ES-I3 (cell line): ENCODE results near the gene LCOR.
"Not testable (repeated sequence)": the region's sequence is repeated elsewhere in the genome, so short reads cannot be mapped to it uniquely, and the experiment has no call there.

Experiments used
- H3K36me3 ChIP-seq: 2 replicates; pipeline ENCODE4 v1.6.1; 2013; ENCODE audit warnings: mild to moderate bottlenecking, low read length, control low read depth, moderate library complexity; ENCODE audit not compliant: insufficient read depth
- H3K4me1 ChIP-seq: 2 replicates; pipeline ENCODE4 v1.6.1; 2013; ENCODE audit warnings: mild to moderate bottlenecking, control low read depth, low read length; ENCODE audit not compliant: insufficient read depth
- H3K9ac ChIP-seq: 2 replicates; pipeline ENCODE4 v1.6.1; 2013; ENCODE audit warnings: low read depth, mild to moderate bottlenecking, low read length, moderate library complexity
- H3K9me3 ChIP-seq: 2 replicates; pipeline ENCODE4 v1.6.1; 2013; ENCODE audit warnings: mild to moderate bottlenecking, low read length, moderate library complexity; ENCODE audit not compliant: control insufficient read depth, insufficient read depth

Gene LCOR

DNA sequence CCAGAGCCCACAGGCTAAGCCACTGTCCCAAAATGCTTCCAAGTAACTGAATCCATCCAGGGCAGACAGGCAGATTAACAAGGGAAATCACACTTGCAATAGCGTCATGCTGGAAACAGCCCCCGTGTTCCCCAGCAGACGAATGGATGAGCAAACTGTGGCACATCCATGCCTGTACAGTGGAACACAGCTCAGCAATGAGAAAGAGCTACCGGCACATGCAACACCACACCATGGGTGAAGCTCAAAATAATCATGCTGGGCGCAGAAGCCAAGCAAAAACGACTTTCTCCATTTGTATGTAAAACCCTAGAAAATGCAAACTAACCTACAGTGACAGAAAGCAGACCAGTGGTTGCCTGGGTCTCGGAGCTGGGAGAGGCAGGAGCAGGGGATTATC is 200.5 kb downstream of the LCOR start:
- Histone ChIP-seq H3K36me3 (no peaks in the 10 kb centered on the region), H3K4me1 (peaks cover 12% of the 10 kb centered on the region; the same call in 1 of the 2 replicates), H3K9ac (no peak overlapping the region), H3K9me3 (no peaks in the 10 kb centered on the region)

DNA sequence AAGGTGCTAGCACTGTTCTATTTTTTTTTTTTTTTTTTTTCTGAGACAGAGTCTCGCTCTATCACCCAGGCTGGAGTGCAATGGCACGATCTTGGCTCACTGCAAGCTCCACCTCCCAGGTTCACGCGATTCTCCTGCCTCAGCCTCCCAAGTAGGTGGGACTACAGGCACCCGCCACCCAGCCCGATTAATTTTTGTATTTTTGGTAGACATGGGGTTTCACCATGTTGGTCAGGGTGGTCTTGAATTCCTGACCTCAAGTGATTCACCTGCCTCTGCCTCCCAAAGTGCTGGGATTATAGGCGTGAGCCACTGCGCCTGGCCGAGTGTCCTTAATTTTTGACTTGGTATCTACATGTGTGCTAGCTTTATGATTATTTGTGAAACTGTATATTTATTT is 201.7 kb downstream of the LCOR start:
- not testable (repeated sequence) for H3K36me3 ChIP-seq, H3K9ac ChIP-seq, H3K9me3 ChIP-seq
- peaks cover 16% of the 10 kb centered on the region; the same call in 1 of the 2 replicates for H3K4me1 ChIP-seq

DNA sequence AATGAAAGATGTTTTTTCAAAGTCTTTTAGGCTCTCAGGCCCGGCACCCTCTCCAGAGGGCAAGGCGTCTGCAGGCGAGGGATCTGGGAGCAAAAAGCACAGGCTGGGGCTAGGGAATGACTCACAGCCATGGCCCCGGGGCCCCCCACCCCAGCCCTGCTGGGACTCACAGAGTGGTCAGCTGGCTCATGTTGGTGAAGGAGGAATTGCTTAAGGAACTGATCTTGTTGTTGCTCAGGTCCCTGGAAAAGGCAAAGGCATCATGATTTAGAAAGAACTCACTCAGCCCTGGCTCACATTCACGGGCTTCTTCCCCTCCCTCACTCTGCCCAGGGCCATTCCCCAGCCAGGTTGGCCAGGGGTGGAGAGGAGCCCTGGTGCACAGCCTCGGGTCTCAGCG is 202.2 kb downstream of the LCOR start:
- H3K36me3 ChIP-seq, result no peaks in the 10 kb centered on the region
- H3K9me3 ChIP-seq, result no peaks in the 10 kb centered on the region
- no peak overlapping the region for H3K9ac ChIP-seq
- H3K4me1 ChIP-seq, result peaks cover 16% of the 10 kb centered on the region; the same call in 1 of the 2 replicates

DNA sequence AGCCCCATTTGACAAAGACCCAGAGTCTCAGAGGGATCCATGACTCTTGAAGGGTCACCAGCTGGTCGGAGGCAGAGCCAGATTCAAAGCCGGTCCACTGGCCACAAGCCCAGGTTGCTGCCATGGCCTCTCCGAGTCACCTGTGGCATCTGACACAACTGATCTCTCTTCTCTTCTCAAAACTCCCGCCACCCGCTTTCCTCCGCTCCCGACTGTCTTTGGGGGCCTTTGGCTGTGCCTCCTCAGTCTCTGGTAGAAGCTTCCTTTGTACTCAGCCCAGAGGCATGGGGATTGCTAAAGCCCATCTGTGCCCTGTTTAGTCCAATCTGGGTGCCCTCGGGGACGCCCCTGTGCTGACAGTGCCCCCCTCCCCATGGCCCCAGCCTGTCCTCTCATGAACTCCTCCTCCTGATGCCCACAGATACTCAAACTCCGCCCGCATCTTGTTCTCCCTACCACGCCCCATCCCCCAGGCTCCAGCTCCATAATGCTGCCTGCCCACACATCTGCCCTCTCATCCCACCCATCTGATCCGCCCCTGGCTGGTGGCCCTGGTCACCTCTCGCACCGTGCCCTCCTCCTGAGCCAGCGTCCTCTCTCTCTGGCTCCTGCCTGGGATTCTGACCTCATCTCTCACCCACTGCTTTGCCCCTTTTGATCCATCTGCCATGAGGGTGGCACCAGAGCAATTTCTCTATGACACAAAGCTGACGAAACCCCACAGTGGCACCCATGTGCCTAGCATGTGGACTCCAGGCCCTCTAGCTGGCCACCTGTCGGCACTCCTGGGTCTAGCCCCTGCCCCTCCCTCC is 203.1 kb downstream of the LCOR start:
- no peaks in the 10 kb centered on the region for H3K36me3 ChIP-seq
- H3K9ac ChIP-seq, result no peak overlapping the region
- no peaks in the 10 kb centered on the region for H3K9me3 ChIP-seq
- peaks cover 16% of the 10 kb centered on the region; the same call in 1 of the 2 replicates for H3K4me1 ChIP-seq

DNA sequence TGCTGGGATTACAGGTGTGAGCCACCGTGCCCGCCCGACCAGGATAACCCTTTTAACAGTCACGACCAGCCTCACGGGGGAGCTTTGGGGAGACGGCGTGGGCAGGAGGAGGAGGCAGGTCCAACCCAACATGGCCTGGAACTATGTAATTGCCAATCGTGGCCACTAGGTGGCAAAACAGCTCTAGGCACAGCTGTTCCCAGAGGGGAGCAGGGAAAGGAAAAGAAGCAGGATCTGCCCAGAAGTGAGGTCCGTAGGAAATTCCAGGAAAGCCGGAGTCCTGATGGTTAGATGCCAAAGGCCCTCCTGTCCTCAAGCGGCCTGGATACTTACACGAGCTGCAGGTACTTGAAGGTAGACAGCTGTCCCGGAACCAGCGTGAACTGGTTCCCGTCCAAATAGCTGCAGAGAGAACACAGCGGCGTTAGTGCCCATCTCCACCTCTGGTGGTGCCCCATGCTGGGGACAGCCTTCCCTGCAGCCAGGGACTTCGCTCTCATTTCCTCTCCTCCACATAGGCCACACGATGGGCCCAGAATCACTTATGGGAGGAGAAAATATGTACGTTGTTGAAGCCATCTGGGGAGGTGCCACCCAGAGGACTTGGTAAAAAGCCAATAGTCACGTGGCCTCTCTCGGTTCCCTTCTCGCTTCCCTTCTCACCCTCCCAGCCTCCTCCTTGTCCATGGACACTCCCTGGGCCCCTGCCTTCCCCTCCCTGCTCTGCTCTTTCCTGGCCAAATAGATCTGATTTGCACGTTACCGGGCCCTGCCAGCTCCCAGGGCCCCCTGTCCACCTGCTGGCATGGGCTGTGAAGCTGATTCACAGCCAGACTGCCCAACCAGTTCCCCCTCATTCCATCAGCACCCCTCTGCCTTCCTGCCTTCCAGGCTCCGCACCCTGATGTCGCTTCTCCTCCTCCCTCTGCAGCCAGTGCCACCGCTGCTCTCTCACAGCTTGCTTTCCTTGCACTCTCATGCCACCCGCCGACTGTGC is 205.6 kb downstream of the LCOR start:
- Histone ChIP-seq H3K4me1 (peaks cover 12% of the 10 kb centered on the region; the same call in 1 of the 2 replicates), H3K9me3 (no peaks in the 10 kb centered on the region), H3K9ac (peak overlapping the region; percentile 4; the same call in 1 of the 2 replicates), H3K36me3 (no peaks in the 10 kb centered on the region)

DNA sequence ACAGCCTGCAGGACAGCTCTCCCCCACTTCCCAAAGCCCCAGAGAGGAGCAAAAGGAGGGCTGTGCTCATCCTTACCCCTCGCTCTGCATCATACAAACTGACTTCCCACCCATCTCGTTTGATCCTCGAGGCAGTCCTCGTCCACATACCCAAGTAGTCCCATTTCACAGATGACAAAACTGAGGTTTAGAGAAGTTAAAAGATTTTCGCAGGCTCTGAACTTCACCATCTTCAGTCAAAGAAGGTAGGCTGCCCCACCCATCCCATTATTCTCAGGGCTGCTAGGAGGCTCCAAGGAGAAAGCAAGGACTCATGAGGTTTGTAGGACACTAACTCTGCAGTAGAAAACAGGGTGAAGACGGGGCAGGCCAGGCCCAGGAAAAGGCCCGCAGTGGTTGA is 206.6 kb downstream of the LCOR start:
- Histone ChIP-seq H3K9ac (no peak overlapping the region), H3K4me1 (peaks cover 12% of the 10 kb centered on the region; the same call in 1 of the 2 replicates), H3K36me3 (no peaks in the 10 kb centered on the region), H3K9me3 (no peaks in the 10 kb centered on the region)

DNA sequence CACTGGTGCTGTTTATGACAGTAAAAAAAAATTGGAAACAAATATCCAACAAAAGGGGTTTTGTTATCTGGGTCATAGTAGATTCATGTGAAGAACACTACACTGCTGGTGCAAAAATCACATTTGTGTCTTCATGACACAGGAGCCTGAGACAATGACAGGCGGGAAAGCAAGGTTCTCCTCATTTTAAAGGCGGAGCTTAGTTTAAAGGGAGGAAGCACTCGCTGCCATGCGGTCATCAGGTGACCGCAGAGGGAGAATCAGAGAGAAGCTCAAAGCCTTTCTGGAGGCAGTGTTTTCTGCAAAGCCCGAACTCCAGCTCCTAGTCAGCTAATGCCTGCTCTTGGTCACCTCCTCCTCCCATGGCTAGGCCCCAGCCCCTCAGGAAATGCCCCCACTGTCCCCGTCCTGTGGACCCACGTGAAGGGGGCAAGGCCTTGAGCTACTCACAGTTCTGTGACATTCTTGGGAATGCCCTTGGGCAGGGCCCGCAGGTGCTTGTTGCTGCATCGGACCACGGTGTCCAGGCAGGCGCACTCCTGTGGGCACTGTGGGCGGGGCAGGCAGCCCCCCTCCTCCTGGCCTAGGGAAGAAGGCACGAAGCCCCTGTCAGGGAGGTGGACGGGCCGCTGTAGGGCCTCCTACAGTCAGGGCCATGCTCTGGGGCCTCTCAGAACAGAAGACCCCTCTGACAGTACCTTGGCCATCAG is 207.6 kb downstream of the LCOR start:
- H3K9me3 ChIP-seq, result no peaks in the 10 kb centered on the region
- H3K9ac ChIP-seq, result no peak overlapping the region
- no peaks in the 10 kb centered on the region for H3K36me3 ChIP-seq
- peaks cover 7% of the 10 kb centered on the region; the same call in 1 of the 2 replicates for H3K4me1 ChIP-seq

DNA sequence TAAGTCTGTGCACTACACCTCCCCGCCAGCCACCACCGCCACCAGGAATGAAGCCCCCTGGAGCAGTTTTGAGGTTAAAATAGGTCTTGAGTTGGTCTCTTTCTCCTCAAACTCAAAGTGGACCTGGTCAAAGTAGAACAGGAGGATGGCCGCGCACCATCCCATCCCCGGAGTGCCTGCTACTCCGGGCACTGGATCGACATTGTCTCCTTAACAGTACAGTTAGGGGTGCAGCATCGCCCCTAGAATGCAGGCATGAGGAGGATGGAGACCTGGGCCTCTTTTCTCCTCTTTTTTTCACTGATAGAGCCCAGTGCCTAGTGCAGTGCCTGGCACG is 208.1 kb downstream of the LCOR start:
- H3K9ac ChIP-seq, result no peak overlapping the region
- H3K4me1 ChIP-seq, result 0 out of 2 replicates have a peak, but pooled peaks cover 4% of the 10 kb centered on the region
- H3K36me3 ChIP-seq, result no peaks in the 10 kb centered on the region
- H3K9me3 ChIP-seq, result no peaks in the 10 kb centered on the region

DNA sequence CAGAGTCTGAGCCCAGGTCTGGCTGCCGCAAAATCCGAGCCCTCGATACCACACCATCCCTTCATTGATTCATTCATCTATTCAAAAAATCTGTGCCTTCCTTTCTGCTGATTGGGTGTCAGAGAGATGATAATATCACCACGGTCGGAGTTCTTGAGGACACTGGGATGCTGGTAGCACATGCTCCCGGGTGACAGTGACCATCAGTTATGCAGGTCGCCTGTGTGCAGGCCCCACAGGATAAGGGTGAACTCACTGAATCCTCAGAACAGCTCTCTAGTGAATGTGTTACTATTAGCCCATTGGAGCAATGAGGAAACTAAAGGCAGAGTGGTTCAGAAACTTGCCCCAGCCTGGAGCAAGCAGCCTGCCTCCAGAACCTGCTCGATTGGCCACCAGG is 208.6 kb downstream of the LCOR start:
- H3K4me1 ChIP-seq, result 0 out of 2 replicates have a peak, but pooled peaks cover 4% of the 10 kb centered on the region
- no peaks in the 10 kb centered on the region for H3K36me3 ChIP-seq
- H3K9ac ChIP-seq, result no peak overlapping the region
- no peaks in the 10 kb centered on the region for H3K9me3 ChIP-seq

DNA sequence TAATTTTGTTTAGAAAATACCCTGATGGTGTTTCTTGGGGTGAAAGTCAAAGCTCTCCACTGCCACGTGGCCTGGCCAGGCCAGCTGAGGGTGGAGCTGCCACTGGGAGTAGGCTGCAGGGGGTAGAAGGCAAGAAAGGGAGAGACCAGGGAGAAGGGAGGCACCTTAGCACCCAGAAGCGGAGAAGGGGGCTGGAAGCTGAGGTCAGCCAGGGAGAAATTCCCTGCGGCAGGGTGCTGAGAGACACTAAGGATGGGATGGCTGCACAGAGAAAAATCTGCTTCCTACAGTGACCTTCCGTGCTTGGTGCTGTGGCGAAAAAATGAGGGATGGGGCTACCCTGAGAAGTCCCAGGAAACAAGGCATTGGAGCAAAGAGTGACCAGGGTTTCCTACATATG is 210.0 kb downstream of the LCOR start:
- H3K9ac ChIP-seq, result no peak overlapping the region
- 0 out of 2 replicates have a peak, but pooled peaks cover 4% of the 10 kb centered on the region for H3K4me1 ChIP-seq
- H3K9me3 ChIP-seq, result no peaks in the 10 kb centered on the region
- H3K36me3 ChIP-seq, result no peaks in the 10 kb centered on the region

DNA sequence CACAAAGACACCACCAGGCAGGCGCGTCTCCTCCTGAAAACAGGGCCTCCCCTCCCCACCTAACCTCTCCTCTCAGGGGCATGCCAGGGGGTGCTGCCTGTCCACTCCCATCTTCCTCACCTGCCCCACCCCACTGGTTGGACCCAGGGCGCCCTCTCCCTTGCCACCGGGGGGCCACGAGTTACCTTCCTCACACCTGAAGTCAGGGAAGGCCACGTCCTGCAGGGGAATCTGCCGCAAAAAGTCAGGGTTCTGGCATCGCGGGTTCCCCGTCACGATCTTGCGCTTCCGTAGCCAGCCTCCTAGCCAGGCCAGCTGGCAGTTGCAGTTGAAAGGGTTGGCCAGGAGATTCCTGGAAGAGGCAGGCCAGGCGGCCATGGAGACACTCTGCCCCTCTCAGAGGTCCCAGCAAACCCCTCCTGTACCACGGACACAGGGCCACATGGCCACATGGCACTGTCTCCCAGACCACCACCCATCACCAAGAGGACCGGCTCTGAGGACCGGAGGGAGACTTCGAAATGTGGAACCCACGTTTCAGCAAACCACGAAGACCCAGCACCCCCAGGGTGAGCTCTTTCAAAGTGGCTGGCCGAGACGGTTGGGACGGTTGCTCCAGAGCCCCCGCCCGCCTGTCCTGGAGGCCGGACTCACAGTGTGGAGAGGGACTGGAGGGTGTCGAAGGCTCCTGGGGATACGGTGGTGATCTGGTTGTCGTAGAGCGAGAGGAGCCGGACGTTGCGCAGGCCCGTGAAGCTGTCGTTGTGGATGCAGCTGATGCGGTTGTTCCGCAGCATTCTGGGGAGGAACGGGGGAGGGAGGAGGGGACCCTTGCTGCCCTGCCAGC is 210.8 kb downstream of the LCOR start:
- H3K4me1 ChIP-seq, result 0 out of 2 replicates have a peak, but pooled peaks cover 2% of the 10 kb centered on the region
- no peak overlapping the region for H3K9ac ChIP-seq
- H3K9me3 ChIP-seq, result no peaks in the 10 kb centered on the region
- H3K36me3 ChIP-seq, result no peaks in the 10 kb centered on the region

DNA sequence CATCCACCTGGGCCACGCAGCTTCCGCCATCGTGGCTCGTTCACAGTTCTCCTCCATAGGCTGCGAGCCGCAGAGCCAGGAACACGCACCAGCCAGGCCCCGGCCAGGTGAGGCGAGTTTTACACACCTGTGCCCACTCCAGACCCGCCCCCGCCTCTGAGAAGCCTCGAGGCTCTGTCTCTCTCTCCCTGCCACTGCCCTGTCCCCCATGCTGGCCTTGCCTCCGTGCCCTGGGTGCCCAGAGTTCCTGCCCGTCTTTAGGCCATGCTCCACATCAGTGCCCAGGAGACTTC is 211.4 kb downstream of the LCOR start:
- H3K9me3 ChIP-seq, result no peaks in the 10 kb centered on the region
- no peak overlapping the region for H3K9ac ChIP-seq
- H3K36me3 ChIP-seq, result no peaks in the 10 kb centered on the region
- H3K4me1 ChIP-seq, result no peaks in the 10 kb centered on the region
